AG10803 (cell line): ENCODE measurements around the gene MARCHF2.
A peak's percentile ranks its signal among the peaks of the same experiment; 100 is the strongest.

Experiments used
- DNase-seq: peaks from one replicate; pipeline ENCODE4 v3.0.0; 2010; ENCODE audit warnings: low read depth
- H3K4me3 ChIP-seq: 2 replicates; pipeline ENCODE4 v1.5.1; 2011; ENCODE audit warnings: mild to moderate bottlenecking, low read length, control low read depth
- TF ChIP-seq, protein P1 (sequence below): conservative IDR thresholded peaks from 2 replicates; pipeline ENCODE4 v1.5.1; 2011; ENCODE audit warnings: mild to moderate bottlenecking, low read length, control low read depth, inconsistent platforms

The MARCHF2 gene

DNA sequence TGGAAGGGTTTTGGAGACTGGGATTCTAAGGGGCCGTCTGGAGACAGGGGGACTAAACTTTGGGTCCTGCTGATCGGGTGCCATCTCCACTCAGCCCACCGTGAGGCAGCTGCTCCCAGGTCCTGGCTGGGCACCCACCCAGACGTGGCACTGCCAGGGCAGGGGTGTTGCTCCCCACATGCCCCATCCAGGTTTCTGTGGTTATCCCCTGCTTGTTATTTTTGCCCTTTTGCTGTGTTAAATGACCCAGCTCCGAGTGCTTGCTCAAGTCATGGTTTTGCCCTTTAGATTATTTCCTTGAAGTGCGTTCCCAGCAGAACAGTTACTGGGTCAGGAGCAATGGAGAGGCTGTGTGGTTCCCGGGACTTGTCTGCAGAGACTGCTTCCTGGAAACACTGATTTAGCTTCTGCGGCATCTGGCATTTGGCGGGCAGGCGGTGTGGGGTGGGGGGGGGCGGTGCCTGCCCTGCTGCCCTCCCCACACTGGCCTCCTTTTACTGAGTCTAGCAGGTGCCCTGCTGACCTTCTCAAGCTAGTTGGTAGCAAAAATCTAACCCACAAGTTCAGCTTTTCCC lies 21.0 kb upstream of the MARCHF2 start:
- DNase-seq, result peak; percentile 58
- TF ChIP-seq, protein P1, sequence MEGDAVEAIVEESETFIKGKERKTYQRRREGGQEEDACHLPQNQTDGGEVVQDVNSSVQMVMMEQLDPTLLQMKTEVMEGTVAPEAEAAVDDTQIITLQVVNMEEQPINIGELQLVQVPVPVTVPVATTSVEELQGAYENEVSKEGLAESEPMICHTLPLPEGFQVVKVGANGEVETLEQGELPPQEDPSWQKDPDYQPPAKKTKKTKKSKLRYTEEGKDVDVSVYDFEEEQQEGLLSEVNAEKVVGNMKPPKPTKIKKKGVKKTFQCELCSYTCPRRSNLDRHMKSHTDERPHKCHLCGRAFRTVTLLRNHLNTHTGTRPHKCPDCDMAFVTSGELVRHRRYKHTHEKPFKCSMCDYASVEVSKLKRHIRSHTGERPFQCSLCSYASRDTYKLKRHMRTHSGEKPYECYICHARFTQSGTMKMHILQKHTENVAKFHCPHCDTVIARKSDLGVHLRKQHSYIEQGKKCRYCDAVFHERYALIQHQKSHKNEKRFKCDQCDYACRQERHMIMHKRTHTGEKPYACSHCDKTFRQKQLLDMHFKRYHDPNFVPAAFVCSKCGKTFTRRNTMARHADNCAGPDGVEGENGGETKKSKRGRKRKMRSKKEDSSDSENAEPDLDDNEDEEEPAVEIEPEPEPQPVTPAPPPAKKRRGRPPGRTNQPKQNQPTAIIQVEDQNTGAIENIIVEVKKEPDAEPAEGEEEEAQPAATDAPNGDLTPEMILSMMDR, result no peak
- peak overlapping the region; percentile 10; the same call in 1 of the 2 replicates for H3K4me3 ChIP-seq

DNA sequence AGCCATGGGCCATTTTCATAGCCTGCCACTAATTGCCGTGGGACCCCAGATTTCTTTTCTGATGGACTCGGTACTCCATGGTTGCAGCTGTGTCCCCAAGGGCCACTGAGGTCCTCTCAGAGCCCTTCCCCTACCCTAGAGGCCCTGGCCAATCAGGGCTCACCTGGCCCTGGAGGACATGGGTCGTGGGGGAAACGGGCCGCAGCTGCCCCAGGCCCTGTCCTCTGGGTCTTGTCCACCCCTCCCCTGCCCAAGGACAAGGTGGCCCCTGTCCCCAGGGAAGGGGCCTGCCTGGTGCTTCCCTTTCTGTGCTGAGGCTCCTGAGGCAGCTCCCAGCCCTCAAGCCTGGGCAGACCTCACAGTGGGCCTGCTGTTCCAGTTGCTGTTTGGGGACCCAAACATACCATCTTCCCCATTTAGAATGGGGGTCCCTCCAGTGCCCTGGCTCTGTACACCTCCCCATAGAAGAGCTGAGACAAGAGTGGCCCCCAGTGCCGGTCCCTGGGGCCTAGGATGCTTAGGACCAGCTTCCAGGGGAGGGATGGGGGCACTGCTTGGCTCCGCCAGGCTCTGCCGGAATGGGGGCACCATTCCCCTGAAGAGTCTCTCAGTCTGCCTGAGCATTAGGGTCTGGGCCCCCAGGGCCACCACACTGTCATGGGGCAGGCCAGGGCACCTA lies 19.8 kb upstream of the MARCHF2 start:
- TF ChIP-seq, protein P1, result no peak
- no peak for DNase-seq
- H3K4me3 ChIP-seq, result no peak overlapping the region

DNA sequence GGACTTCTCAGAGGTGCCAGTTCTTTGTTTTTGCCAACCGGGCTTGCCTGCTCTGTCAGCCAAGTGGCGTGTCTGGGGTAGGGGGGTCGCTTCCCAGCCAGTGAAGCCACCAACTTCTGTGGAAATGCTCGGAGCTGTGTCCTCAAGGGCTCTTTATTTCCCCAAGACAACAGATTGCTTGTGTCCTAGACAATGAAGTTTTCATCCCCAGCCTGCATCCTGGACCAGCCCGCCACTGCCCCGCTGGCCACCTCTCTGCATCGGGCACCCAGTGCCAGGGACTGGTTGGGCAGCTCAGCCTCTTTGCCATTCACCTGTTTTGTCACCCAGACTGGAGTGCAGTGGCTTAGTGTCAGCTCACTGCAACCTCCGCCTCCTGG lies 19.2 kb upstream of the MARCHF2 start:
- TF ChIP-seq, protein P1, result no peak
- H3K4me3 ChIP-seq, result no peak overlapping the region
- no peak for DNase-seq

DNA sequence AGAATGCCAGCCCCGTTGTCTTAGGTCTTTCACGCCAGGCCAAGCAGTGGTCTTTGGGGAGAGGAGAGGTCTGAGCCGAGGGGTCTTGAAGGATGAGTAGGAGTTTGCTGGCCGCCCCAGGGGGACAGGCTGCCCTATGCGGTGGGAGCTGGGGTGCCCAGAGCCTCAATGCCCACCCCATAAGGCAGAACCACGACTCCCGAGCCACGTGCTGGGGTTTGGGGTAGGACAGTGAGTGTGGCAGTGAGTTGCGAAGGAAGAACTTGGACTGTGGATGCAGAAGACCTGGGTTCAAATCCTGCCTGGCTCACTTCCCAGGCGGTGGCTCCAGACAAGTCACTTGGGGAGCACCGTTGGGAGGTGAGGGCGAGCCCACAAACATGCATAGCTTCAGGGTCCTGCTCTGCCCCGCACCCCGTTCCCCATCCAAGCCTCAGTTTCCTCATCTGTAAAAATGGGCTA lies 17.5 kb upstream of the MARCHF2 start:
- TF ChIP-seq, protein P1, result no peak
- no peak overlapping the region for H3K4me3 ChIP-seq
- DNase-seq, result no peak

DNA sequence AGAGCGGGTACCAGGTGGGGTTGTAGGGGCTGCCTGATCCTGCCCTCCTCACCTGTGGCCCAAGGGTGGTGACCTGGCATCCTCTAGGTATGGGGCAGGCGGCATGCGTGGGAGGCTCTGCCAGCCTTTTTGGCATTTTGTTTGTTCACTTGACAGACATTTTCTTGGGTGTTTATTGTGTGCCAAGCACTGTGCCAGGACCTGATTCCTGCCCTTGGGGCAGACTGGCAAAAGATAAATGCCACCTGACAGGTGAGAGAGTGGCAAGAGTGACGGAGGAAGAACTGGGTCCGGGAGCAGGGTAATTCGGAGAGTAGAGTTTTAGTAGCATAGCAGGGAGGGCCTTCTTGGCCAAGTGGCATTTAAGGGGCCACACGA lies 16.9 kb upstream of the MARCHF2 start:
- no peak for DNase-seq
- TF ChIP-seq, protein P1, result no peak
- no peak overlapping the region for H3K4me3 ChIP-seq

DNA sequence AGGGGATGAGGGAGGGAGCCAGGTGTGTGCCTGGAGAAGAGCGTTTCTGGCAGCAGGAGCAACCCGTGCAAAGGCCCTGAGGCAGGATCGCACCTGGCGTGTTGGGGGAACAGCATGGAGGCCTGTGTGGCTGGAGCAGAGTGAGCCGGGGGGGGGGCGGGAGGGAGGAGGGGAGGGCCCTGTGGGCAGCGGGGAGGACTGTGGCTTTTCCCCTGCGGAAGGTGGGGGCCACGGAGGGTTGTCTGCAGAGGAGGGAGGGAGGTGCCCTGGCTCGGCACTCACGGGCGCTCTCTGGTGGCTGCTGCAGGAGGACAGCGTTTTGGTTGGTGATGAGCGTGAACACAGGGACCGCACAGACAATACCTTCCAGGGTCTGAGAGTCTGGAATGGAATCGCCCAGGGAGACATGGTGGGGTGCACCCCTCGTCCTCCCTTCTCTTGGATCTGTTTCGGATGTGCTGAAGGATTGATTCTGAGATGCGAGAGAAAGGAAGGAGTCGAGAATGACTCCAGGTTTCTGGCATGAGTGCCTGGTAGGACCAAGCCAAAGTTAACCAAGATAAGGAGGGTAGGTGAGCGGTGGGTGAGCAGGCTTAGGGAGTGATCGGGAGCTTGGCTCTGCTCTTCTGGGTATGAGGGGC lies 16.4 kb upstream of the MARCHF2 start:
- peak; percentile 41 for DNase-seq
- H3K4me3 ChIP-seq, result no peak overlapping the region

More for the DNA sequence above, 16.4 kb upstream of the MARCHF2 start:
- TF ChIP-seq, protein P1, result peak; percentile 71
